CD4-positive, alpha-beta T cell treated with Interleukin-12 subunit alpha and Interleukin-12 subunit beta, for 1 hour (primary cell): Measurements from ENCODE around the gene MPG.

ENCODE experiments used
- DNase-seq: peaks from one replicate; pipeline ENCODE4 v3.0.0-alpha.2; 2020

The MPG gene

GRCh38 chr16:66309-67182 lies 11.5 kb upstream of the MPG start:
- DNase-seq, result no peak

- DNase-seq, result no peak
Measured at GRCh38 chr16:67183-67791, 10.7 kb upstream of the MPG start.

DNA sequence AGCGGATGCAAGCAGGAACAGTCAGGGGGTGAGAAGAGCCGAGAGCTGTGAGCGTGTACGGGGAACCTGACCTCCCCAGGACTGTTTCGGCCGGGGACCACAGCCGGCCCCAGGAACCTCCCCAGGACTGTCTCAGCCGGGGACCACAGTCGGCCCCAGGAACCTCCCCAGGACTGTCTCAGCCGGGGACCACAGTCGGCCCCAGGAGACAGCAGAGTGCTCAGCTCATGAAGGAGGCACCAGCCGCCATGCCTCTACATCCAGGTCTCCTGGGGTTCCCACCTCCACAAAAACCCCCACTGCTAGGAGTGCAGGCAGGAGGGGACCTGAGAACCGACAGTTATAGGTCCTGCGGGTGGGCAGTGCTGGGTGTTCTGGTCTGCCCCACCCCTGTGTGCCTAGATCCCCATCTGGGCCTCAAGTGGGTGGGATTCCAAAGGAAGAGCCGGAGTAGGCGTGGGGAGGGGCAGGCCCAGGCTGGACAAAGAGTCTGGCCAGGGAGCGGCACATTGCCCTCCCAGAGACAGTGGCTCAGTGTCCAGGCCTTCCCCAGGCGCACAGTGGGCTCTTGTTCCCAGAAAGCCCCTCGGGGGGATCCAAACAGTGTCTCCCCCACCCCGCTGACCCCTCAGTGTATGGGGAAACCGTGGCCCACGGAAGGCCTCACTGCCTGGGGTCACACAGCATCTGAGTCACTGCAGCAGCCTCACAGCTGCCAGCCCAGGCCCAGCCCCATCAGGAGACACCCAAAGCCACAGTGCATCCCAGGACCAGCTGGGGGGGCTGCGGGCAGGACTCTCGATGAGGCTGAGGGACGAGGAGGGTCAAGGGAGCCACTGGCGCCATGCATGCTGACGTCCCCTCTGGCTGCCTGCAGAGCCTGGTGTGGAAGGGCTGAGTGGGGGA lies 9.9 kb upstream of the MPG start:
- DNase-seq, result no peak

- DNase-seq, result no peak
Measured at GRCh38 chr16:69181-69580, 8.8 kb upstream of the MPG start.

DNA sequence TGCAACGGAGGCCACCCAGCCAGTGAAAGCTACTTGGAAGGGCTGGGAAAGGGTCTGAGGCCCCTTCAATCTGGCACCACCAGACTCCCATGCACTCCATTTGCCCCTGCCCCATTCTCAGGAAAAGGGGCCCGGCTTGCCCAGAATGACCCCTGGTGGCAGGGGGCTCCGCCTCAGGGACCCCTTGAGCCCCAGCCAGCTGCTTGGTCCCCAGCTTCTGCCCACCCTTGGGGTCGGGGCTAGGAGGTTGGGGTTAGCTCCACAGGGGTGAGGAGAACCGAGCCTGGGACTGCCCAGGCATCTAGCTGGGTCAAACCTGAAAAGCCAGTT lies 6.8 kb upstream of the MPG start:
- no peak for DNase-seq

DNA sequence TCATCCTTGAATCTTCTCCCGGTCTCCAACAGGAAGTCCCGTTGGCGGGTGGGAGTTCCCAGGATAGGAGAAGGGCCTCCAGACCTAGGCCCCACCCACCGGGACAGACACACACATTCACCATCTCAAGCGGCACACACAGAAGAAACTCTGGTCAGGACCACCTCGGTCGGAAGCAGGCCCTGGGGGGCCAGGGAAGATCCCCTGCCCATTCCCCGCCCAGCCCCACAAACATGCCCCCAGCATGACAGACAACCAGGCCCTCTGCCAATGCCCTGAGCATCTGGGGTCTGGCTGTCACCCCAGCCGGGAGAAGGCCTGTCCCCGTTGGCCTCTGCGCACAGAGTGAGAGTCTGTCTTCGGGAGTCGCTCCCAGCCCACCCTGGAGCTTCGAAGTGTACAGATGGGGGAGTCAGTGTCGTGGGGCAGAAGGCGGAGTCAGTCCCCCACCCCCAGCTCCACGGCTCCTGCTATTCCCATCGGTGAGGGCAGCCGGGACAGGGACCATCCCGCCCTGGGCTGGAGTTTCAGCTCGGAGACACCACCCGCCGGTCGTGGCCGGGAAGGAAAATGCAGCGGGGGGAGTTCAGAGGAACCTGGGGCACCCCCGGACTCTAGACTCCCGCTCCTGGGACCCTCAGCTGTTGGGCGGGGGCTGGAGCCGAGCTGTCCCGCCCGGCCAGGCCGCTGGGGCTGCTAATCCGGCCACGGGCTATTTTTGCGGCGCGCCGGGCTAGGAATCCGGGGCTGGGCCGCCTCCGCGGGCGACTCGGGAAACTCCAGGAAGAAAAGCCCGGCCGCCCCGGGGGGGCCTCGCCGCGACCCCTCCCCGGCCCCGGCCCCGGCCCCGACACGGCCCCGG lies 6.3 kb upstream of the MPG start:
- no peak for DNase-seq

DNA sequence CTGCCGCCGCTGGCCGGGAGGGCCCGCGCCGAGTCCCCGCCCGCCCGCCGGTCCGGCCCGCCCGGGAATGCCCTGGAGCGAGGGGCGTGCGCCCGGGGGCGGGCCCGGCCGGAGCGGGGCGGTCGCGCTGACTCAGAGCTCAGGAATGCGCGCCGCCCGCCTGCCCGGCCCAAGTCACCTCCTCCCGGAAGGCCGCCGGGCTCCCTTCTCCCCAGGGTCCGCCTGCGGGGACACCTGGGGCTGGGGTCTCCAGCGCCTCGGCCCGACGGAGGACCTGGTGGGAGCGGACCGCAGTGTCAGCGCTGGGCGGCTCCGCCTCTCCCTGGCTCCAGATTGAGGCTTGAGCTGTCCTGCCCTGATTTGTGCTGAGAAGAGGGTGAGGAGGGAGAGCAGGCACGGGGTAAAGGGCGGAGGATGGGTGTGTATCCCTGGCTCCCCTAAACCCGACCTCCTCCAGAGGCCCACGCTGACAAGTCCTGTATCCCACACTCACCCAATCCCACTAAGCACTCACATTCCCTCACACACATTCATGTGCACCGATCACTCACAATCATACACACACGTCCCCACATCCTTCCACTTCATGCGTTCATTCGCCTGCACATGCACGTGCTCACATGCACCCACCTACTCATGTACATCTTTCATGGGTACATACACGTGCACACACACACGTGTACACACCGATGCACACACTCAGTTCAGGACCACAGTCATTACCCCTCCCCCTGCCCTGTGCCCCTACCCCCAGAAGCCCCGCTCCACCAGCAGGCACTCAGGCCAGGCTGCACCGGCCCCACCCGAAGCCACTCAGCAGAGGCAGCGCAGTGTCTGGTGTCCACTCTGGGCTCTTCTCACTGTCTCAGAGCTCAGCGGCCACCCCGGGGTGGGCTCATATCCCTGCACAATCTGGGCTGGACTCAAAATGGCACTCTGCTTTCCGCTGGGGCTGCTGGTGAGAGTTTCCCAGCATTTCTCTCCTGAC lies 5.2 kb upstream of the MPG start, which contains the start of gene RHBDF1:
TSS of gene RHBDF1 (minus strand) at position 71 of the 988 bp plus-strand sequence. CDS start 7,616 bp downstream, outside the sequence.
- DNase-seq, result no peak

- no peak for DNase-seq
Measured at GRCh38 chr16:74051-74746, 3.8 kb upstream of the MPG start.

DNA sequence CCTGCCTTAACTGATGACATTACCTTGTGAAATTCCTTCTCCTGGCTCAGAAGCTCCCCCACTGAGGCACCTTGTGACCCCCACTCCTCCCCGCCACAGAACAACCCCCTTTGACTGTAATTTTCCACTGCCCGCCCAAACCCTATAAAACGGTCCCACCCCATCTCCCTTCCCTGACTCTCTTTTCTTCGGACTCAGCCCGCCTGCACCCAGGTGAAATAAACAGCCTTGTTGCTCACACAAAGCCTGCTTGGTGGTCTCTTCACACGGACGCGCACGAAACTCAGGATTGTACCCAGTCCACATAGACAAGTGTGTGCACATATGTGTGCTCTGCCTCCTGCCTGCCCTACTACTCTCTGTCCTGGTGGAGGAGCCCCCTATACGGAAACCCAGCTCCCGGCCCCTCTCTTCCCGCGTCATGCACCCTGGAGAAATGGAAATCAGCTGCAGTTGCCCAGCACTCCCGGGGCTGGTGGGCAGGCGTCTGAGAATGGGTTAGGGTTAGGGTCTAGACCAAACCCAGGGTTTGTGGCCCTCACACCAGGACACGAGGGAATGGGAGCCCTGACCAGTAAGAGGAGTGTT lies 3.2 kb upstream of the MPG start:
- no peak for DNase-seq

- no peak for DNase-seq
Measured at GRCh38 chr16:75580-76501, 2.2 kb upstream of the MPG start.

DNA sequence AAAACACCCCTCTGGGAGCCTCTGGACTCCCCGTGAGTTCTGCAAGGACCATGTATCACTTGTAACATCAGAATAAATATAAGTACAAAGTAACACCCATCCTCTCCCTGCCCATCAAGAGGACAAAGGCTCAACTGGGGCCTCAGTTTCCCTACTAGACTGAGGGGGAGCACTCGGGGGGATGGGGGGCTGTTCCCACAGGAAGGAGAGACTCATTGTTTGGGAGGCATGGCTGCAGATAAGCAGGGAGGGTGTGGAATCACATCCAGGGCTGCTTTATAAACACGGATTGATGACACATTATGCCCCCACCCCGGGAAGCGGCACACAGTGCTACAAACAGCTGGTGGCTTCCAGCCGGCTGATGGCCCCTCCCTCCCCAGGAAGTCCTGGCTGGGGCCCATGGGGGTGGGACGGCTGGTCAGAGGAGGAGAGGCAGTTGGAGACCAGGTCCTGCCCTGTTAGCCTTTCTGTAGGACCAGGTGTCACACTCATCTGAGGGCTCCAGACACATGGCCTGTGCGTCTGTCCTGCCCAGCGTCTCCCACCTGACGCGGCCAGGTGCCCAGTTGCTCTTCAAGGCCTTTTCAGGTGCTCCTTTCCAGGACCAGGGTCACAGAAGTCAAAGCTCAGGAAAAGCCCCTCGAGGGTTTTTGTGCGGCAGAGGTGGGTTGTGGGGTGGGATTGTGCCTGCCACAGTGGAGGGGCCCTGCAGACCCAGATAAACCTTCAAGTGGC lies 1.3 kb upstream of the MPG start:
- DNase-seq, result no peak

DNA sequence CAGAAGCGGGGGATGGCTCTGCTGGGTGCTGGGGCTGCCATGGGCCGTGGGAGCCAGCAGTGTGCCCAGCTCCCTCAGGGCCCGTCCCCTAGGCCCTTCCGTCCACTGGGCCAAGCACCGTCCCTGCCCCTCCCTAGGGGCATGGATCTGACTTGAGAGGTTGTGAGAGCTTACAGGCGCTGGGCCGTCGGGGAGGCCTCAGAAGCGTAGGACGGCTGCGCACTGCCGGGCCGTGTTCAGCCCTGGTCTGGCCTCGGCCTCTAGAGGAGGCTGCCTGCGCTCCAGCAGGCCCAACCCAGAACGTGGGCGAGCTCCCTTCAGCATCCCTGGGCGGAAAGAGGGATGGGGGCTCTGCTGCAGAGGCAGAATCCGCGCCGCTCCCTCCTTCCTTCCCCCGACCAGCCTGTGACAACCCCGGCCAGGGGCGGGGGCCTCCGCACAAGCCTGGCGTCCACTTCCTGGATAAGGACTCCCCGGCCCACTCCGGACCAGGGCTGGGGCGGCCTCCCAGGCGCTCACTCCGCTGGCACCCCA lies 685 bp upstream of the MPG start:
- DNase-seq, result peak; percentile 27

DNA sequence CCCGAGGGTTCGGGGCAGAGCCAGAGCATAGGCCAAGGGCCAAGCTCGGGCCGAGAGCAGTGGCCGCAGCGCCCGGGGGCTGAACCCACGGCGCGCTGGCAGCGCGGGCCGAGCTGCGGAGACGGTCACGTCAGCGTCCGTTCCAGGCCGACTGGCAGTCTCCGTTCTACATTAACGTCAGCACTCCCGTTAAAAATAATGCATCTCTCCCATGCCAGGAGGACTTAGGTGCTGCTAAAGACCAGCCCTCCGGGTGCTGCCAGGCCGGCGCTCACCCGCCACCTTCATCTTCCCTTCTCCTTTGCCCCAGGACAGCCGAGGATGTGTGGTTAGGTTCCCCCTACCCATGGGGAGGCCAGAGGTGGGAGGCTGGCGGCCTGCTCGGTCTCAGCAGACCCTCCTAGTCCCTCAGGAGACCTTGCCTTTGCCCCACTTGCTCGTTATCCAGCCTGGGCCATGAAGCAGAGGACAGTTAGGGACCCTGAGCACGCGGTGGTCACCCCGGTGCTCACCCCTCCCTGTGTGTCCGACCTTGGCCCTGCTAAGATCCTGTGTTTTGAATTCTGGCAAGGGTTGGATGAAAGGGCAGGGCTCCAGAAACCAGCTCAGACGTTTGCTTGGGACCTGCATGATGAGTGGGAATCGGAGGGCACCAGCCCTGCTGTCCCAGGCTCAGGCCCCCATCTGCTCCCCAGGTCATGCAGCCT lies 572 bp downstream of the MPG start:
- no peak for DNase-seq

DNA sequence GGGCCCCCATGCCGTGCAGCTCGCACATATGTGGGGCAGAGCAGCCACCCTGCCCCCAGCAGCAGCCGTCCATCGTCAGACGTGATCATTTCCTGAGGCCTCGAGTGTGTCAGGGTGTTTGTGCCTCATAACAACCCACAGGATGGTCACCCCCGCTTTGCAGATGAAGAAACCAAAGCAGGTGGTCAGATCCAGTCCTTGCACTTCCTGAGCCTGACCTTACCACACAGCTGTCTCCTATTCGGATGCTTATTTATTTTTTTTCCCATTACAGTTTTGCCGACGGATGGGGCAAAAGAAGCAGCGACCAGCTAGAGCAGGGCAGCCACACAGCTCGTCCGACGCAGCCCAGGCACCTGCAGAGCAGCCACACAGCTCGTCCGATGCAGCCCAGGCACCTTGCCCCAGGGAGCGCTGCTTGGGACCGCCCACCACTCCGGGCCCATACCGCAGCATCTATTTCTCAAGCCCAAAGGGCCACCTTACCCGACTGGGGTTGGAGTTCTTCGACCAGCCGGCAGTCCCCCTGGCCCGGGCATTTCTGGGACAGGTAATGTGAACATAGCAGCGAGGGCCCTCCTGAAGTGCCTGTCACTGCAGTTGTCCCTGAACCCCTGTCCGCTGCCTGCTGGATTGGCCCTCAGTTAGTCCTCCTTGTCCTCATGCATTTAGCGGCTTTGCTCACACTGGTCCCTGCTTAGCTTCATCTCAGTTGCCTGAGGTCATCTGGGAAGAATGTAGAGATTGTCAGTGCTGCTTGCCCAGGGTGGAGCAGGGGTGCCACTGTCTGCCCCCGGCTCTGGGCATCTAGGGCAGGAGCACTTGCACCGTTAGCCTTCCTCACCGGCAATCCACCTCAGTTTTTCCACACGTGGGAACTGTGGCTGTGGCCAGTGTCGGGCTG lies 1.4 kb downstream of the MPG start:
- no peak for DNase-seq

DNA sequence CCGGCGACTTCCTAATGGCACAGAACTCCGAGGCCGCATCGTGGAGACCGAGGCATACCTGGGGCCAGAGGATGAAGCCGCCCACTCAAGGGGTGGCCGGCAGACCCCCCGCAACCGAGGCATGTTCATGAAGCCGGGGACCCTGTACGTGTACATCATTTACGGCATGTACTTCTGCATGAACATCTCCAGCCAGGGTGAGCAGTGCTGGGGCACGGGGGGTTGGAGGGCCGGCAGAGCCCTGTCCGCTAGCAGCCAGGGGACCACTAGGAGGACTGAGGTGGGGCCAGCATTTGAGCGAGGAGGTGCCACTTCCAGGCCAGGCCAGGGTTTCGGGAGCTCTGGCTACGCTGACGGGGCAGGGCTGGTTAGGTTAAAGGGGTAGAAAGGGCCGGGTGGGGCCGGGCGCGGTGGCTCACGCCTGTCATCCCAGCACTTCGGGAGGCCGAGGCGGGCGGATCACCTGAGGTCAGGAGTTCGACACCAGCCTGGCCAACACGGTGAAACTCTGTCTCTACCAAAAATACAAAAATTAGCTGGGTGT lies 5.1 kb downstream of the MPG start:
- DNase-seq, result no peak
